Measurements from ENCODE around the gene HEXA. TPM values are rescaled to one million over a fixed set of nuclear protein-coding genes. Genes with fewer than 3 reads are reported as not detected.

The HEXA gene
- total RNA-seq, 4 donors from 2014 or later, result 64.5 to 112 (median 84.9) TPM

GRCh38 chr15:72377331-72377730 lies 1.5 kb upstream of the HEXA start:
- H3K4me3 ChIP-seq, result no peak overlapping the region
- peak overlapping the region in 3 of 4 donors; percentile 82 to 94 (median 90) for H3K27ac ChIP-seq
- no peaks in the 10 kb centered on the region for H3K9me3 ChIP-seq
- no peak for DNase-seq (ENCODE audit: low spot score in 2 of 2)
- TF ChIP-seq POLR2A (IDR thresholded peaks at IDR 0.05) (no peak), EP300 (IDR thresholded peaks at IDR 0.05) (no peak), CTCF (IDR thresholded peaks at IDR 0.05) (no peak)
- H3K36me3 ChIP-seq, result no peaks in the 10 kb centered on the region
- H3K27me3 ChIP-seq, result no peaks in the 10 kb centered on the region
- 77 to 91% methylated on average over 1 of the region's 1 CpG for WGBS, 2 donors
- H3K4me1 ChIP-seq, result peaks cover 0 to 40% (median 13%) of the 10 kb centered on the region in 4 donors

- peaks cover 0 to 44% (median 13%) of the 10 kb centered on the region in 4 donors for H3K4me1 ChIP-seq
- H3K36me3 ChIP-seq, result peaks cover 0 to 5% (median 3%) of the 10 kb centered on the region in 3 donors
- peak overlapping the region; percentile 68 to 94 (median 86) for H3K27ac ChIP-seq
- TF ChIP-seq POLR2A (IDR thresholded peaks at IDR 0.05), result no peak
- WGBS, 2 donors, result 0 to 2% methylated on average over 11 to 17 of the region's 17 CpGs
- H3K9me3 ChIP-seq, result no peaks in the 10 kb centered on the region
- no peaks in the 10 kb centered on the region for H3K27me3 ChIP-seq
- peak in 1 of 2 donors; percentile 26 for DNase-seq (ENCODE audit: low spot score in 2 of 2)
- peak overlapping the region; percentile 65 to 95 (median 74) for H3K4me3 ChIP-seq
Observed at GRCh38 chr15:72375501-72375845, 341 bp downstream of the HEXA start.

GRCh38 chr15:72372361-72372760 lies 3.5 kb downstream of the HEXA start:
- H3K36me3 ChIP-seq, result peaks cover 0 to 12% (median 5%) of the 10 kb centered on the region in 3 donors
- no peaks in the 10 kb centered on the region for H3K27me3 ChIP-seq
- DNase-seq (ENCODE audit: low spot score in 2 of 2), result no peak
- H3K4me3 ChIP-seq, result no peak overlapping the region
- H3K9me3 ChIP-seq, result no peaks in the 10 kb centered on the region
- TF ChIP-seq EP300 (IDR thresholded peaks at IDR 0.05), result no peak
- TF ChIP-seq CTCF (IDR thresholded peaks at IDR 0.05), result no peak
- no peak for TF ChIP-seq POLR2A (IDR thresholded peaks at IDR 0.05)
- peaks cover 0 to 63% (median 17%) of the 10 kb centered on the region in 4 donors for H3K4me1 ChIP-seq
- no peak overlapping the region for H3K27ac ChIP-seq

GRCh38 chr15:72369964-72370363 lies 5.8 kb downstream of the HEXA start:
- Histone ChIP-seq H3K9me3 (no peaks in the 10 kb centered on the region), H3K4me1 (peaks cover 0 to 50% (median 15%) of the 10 kb centered on the region in 4 donors), H3K36me3 (peaks cover 0 to 16% (median 8%) of the 10 kb centered on the region in 3 donors), H3K27ac (peak overlapping the region in 2 of 4 donors; percentile 58 to 59), H3K4me3 (no peak overlapping the region), H3K27me3 (no peaks in the 10 kb centered on the region)
- TF ChIP-seq POLR2A (IDR thresholded peaks at IDR 0.05), result no peak
- peak in 1 of 2 donors; percentile 28 for TF ChIP-seq EP300 (IDR thresholded peaks at IDR 0.05)
- 73 to 82% methylated on average over 1 of the region's 1 CpG for WGBS, 2 donors
- DNase-seq (ENCODE audit: low spot score in 2 of 2), result no peak

- TF ChIP-seq EP300 (IDR thresholded peaks at IDR 0.05) (peak in 1 of 2 donors; percentile 22), CTCF (IDR thresholded peaks at IDR 0.05) (no peak)
- H3K9me3 ChIP-seq, result no peaks in the 10 kb centered on the region
- peaks cover 0 to 19% (median 8%) of the 10 kb centered on the region in 3 donors for H3K36me3 ChIP-seq
- peaks cover 0 to 39% (median 9%) of the 10 kb centered on the region in 4 donors for H3K4me1 ChIP-seq
- peak in 1 of 2 donors; percentile 36 for DNase-seq (ENCODE audit: low spot score in 2 of 2)
- H3K27ac ChIP-seq, result peak overlapping the region in 2 of 4 donors; percentile 58 to 59
- no peaks in the 10 kb centered on the region for H3K27me3 ChIP-seq
- WGBS, 2 donors, result 70 to 82% methylated on average over 2 of the region's 2 CpGs
- H3K4me3 ChIP-seq, result no peak overlapping the region
Observed at GRCh38 chr15:72368899-72369298, 6.9 kb downstream of the HEXA start.

- no peaks in the 10 kb centered on the region for H3K27me3 ChIP-seq
- H3K27ac ChIP-seq, result peak overlapping the region in 2 of 4 donors; percentile 57 to 58
- H3K4me1 ChIP-seq, result peaks cover 0 to 33% (median 9%) of the 10 kb centered on the region in 4 donors
- no peak for DNase-seq (ENCODE audit: low spot score in 2 of 2)
- peaks cover 0 to 22% (median 8%) of the 10 kb centered on the region in 3 donors for H3K36me3 ChIP-seq
- H3K4me3 ChIP-seq, result no peak overlapping the region
- 71 to 78% methylated on average over 2 of the region's 2 CpGs for WGBS, 2 donors
- TF ChIP-seq EP300 (IDR thresholded peaks at IDR 0.05), result no peak
- no peak for TF ChIP-seq POLR2A (IDR thresholded peaks at IDR 0.05)
- no peak for TF ChIP-seq CTCF (IDR thresholded peaks at IDR 0.05)
- no peaks in the 10 kb centered on the region for H3K9me3 ChIP-seq
Observed at GRCh38 chr15:72368325-72368724, 7.5 kb downstream of the HEXA start.
